Body of pancreas (tissue), 4 donors: ENCODE results near the gene MFAP4. TPM values are rescaled to one million over a fixed set of nuclear protein-coding genes. Genes with fewer than 3 reads are reported as not detected.

Experiments
- ATAC-seq: fragments of 150-250 bp; one replicate; pipeline ENCODE4 v1.9.1; 2016
- DNase-seq, 4 donors: peaks; one replicate each; pipeline ENCODE4 v3.0.0-alpha.2; 2019
- H3K27ac ChIP-seq, 4 donors: fragments of 200-600 bp; sonication (generic); 1 replicate in 3 of 4; 2 replicates in 1 of 4; pipeline versions ENCODE4 v1.5.1 to v1.6.1; 2016 to 2019; ENCODE audit warnings: mild to moderate bottlenecking in 1 of 4, mixed read lengths in 1 of 4, moderate library complexity in 1 of 4
- H3K27me3 ChIP-seq, 2 donors: fragments of 200-600 bp; sonication (generic); one replicate each; pipeline ENCODE4 v1.6.0; 2016; ENCODE audit warnings: mild to moderate bottlenecking in 1 of 2
- H3K36me3 ChIP-seq, 2 donors: fragments of 200-600 bp; sonication (generic); replicated peaks in 1 of 2; 2 replicates each; pipeline ENCODE4 v1.5.1; 2016; ENCODE audit warnings: low read depth in 2 of 2; ENCODE audit not compliant: insufficient read depth in 1 of 2
- H3K4me1 ChIP-seq: fragments of 200-600 bp; sonication (generic); one replicate; pipeline ENCODE4 v1.6.0; 2016
- H3K4me3 ChIP-seq, 2 donors: fragments of 200-600 bp; sonication (generic); 1 replicate in 1 of 2; 2 replicates in 1 of 2; pipeline ENCODE4 v1.5.1; 2016 to 2019
- H3K9me3 ChIP-seq, 3 donors: fragments of 200-600 bp; sonication (generic); 1 replicate in 2 of 3; 2 replicates in 1 of 3; pipeline ENCODE4 v1.5.1; 2016
- CTCF ChIP-seq, 7 experiments: fragments of 450-650 bp in 4 of 7; fragments of 200-600 bp in 3 of 7; sonication (generic) in 3 of 7; IDR thresholded peaks; one replicate each; pipeline ENCODE4 v1.5.1; 2016 to 2019; ENCODE audit warnings: antibody characterized with exemption in 7 of 7
- POLR2A ChIP-seq, 3 donors: fragments of 450-650 bp; IDR thresholded peaks; one replicate each; pipeline ENCODE4 v1.6.1; 2016; ENCODE audit warnings: antibody characterized with exemption in 3 of 3, mild to moderate bottlenecking in 2 of 3
- whole genome bisulfite sequencing, 2 donors: methylation state at CpG; one replicate each; pipeline ENCODE4 v1.1.5; 2017; 5-methylcytosine and 5-hydroxymethylcytosine counted together
- intact Hi-C: fragments of 100-400 bp; cut with DNase I; formaldehyde crosslinking; loops from one replicate; pipeline ENCODE4 v1.15.1; 2023
- total RNA-seq, 2 donors: library from RNA; depleted of rRNA; stranded (reverse); fragments of >200 nt; gene quantifications; one replicate each; pipeline ENCODE4 v1.1.0, GENCODE V29; 2016

Gene MFAP4
- total RNA-seq, 2 donors from 2014 or later, result 25.7 to 35.3 TPM

- peak in 2 of 4 donors; percentile 19 to 23 for DNase-seq
- no peaks in the 10 kb centered on the region for H3K27me3 ChIP-seq
- intact Hi-C loops, result no loop called here
- 57 to 66% methylated on average over 7 of the region's 7 CpGs for WGBS, 2 donors
- no peak overlapping the region for H3K4me3 ChIP-seq
- no peaks in the 10 kb centered on the region for H3K4me1 ChIP-seq
- no peak for TF ChIP-seq POLR2A (IDR thresholded peaks at IDR 0.05)
- ATAC-seq, result no peak
- no peaks in the 10 kb centered on the region for H3K9me3 ChIP-seq
- H3K36me3 ChIP-seq, result no peaks in the 10 kb centered on the region
- no peak overlapping the region for H3K27ac ChIP-seq
Observed at GRCh38 chr17:19418251-19418992, 31.4 kb upstream of the MFAP4 start.

GRCh38 chr17:19417611-19418010 is 30.6 kb upstream of the MFAP4 start:
- H3K9me3 ChIP-seq, result no peaks in the 10 kb centered on the region
- H3K36me3 ChIP-seq, result no peaks in the 10 kb centered on the region
- no peak for ATAC-seq
- intact Hi-C loops, result no loop called here
- no peak for DNase-seq
- whole genome bisulfite sequencing, 2 donors, result 38 to 47% methylated on average over 3 of the region's 3 CpGs
- no peaks in the 10 kb centered on the region for H3K27me3 ChIP-seq
- H3K27ac ChIP-seq, result no peak overlapping the region
- no peaks in the 10 kb centered on the region for H3K4me1 ChIP-seq
- no peak overlapping the region for H3K4me3 ChIP-seq
- TF ChIP-seq CTCF (IDR thresholded peaks at IDR 0.05) (no peak), POLR2A (IDR thresholded peaks at IDR 0.05) (no peak)

- no peaks in the 10 kb centered on the region for H3K4me1 ChIP-seq
- no peaks in the 10 kb centered on the region for H3K9me3 ChIP-seq
- DNase-seq, result no peak
- no peak overlapping the region for H3K4me3 ChIP-seq
- intact Hi-C loops, result no loop called here
- no peaks in the 10 kb centered on the region for H3K36me3 ChIP-seq
- 76 to 88% methylated on average over 10 to 18 of the region's 18 CpGs for WGBS, 2 donors
- no peak for ATAC-seq
- H3K27ac ChIP-seq, result no peak overlapping the region
- no peaks in the 10 kb centered on the region for H3K27me3 ChIP-seq
- TF ChIP-seq CTCF (IDR thresholded peaks at IDR 0.05) (no peak), POLR2A (IDR thresholded peaks at IDR 0.05) (no peak)
Observed at GRCh38 chr17:19415806-19416775, 29.1 kb upstream of the MFAP4 start.

- TF ChIP-seq CTCF (IDR thresholded peaks at IDR 0.05), result no peak
- TF ChIP-seq POLR2A (IDR thresholded peaks at IDR 0.05), result no peak
- intact Hi-C loops, result no loop called here
- H3K4me3 ChIP-seq, result no peak overlapping the region
Observed at GRCh38 chr17:19415311-19415710, 28.3 kb upstream of the MFAP4 start.

More at GRCh38 chr17:19415311-19415710, 28.3 kb upstream of the MFAP4 start:
- Histone ChIP-seq H3K27ac (no peak overlapping the region), H3K9me3 (no peaks in the 10 kb centered on the region), H3K27me3 (no peaks in the 10 kb centered on the region), H3K36me3 (no peaks in the 10 kb centered on the region), H3K4me1 (no peaks in the 10 kb centered on the region)
- no peak for DNase-seq
- 56 to 60% methylated on average over 10 to 13 of the region's 13 CpGs for WGBS, 2 donors
- ATAC-seq, result no peak
